Amygdala (tissue), 56 donors: ENCODE measurements around the gene FBLN2.

Experiments
- DNase-seq, 56 donors: peaks; one replicate each; lab custom pipeline; 2025; lab: John Stamatoyannopoulos, UW

Gene FBLN2

DNA sequence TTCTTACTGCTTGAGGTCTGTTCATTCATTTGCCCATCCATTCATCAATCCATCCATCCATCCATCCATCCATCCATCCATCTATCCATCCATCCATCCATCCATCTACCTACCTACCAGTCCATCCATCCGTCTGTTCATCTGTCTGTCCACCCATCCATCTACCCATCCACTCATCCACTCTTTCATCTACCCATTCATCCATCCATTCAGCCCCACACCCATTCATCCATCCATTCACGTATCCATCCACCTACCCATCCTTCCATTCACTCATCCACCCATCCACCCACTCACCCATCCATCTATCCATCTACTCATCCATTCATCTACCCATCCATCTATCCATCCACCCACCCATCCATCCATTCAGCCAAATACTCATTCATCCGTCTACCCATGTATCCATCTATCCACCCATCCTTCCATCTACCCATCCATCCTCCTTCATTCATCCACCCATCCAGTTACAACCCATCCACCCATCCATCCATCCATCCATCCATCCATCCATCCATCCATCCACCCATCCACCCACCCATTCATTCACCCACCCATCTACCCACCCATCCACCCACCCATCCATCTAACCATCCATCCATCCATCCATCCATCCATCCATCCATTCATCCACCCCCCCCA lies 68.3 kb downstream of the FBLN2 start:
- DNase-seq, result no peak

- no peak for DNase-seq
Measured at GRCh38 chr3:13617981-13618380, 69.1 kb downstream of the FBLN2 start.

DNA sequence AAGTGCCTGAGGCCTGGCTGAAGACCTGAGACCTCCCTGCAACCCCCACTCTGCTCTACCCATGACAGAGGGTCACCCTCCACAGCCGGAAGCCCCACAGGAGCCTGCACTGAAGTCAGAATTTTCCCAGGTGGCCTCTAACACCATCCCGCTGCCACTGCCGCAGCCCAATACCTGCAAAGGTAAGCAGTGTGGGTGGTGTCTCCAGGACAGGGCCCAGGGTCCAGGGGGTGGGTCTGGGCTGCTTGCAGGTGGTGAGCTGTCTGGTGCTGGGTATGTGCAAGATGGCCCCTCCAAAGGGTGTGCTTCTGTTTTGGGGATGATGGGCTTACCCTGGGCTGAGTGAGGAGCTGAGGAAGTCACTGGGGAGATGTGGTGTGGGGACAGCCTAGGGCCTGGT lies 69.9 kb downstream of the FBLN2 start:
- DNase-seq, result no peak

DNA sequence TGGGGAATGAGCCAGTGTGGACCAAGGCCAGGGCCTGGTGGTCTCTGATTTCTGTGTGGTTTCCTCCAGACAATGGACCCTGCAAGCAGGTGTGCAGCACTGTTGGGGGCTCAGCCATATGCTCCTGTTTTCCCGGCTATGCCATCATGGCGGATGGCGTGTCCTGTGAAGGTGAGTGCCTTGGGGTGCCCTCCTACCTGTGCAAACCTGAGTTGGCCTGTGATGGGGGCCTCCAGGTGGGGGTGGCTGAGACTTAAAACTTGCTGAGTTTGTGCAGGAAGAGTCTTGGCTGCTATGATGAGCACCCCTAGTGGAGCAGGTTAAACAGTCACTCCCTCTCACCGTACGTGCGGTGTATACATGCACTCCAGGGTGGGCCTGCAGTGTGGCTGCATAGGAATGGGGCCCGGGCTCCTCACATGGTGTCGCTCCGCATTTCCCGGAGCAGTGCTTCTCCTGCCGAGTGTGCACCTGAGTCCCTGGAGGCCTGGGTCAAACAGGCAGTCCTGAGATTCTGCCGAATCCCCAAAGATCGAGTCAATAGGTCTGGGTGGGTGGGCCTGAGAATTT lies 70.8 kb downstream of the FBLN2 start:
- no peak for DNase-seq

- no peak for DNase-seq
Measured at GRCh38 chr3:13620281-13620680, 71.4 kb downstream of the FBLN2 start.

- no peak for DNase-seq
Measured at GRCh38 chr3:13620776-13621365, 71.9 kb downstream of the FBLN2 start.

GRCh38 chr3:13621381-13622221 lies 72.7 kb downstream of the FBLN2 start:
- DNase-seq, result no peak

- no peak for DNase-seq
Measured at GRCh38 chr3:13622356-13622755, 73.4 kb downstream of the FBLN2 start.

GRCh38 chr3:13623101-13623654 lies 74.3 kb downstream of the FBLN2 start:
- DNase-seq, result no peak

- no peak for DNase-seq
Measured at GRCh38 chr3:13624021-13624420, 75.1 kb downstream of the FBLN2 start.

DNA sequence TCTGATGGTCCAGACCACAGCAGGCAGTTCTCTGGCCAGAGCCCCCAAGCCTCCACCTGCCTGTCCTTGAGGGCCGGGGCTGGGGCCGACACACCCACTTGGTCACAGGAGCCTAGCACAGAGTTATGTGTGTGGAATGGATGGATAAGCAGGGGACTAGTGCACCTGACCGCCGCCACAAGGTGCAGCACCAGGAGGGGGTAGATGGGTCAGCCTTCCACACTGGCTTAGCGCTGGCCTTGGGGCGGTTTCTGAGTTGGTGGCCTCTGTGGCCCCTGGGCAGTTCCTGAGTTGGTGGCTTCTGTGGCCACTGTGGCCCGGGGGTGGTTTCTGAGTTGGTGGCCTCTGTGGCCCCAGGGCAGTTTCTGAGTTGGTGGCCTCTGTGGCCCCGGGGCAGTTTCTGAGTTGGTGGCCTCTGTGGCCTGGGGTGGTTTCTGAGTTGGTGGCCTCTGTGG lies 75.8 kb downstream of the FBLN2 start:
- DNase-seq, result no peak

- DNase-seq, result no peak
Measured at GRCh38 chr3:13626396-13626795, 77.5 kb downstream of the FBLN2 start.

- DNase-seq, result no peak
Measured at GRCh38 chr3:13626915-13627460, 78.1 kb downstream of the FBLN2 start.

GRCh38 chr3:13627681-13628080 lies 78.8 kb downstream of the FBLN2 start:
- no peak for DNase-seq

- no peak for DNase-seq
Measured at GRCh38 chr3:13628432-13628831, 79.5 kb downstream of the FBLN2 start.

- no peak for DNase-seq
Measured at GRCh38 chr3:13628841-13629551, 80.1 kb downstream of the FBLN2 start.

DNA sequence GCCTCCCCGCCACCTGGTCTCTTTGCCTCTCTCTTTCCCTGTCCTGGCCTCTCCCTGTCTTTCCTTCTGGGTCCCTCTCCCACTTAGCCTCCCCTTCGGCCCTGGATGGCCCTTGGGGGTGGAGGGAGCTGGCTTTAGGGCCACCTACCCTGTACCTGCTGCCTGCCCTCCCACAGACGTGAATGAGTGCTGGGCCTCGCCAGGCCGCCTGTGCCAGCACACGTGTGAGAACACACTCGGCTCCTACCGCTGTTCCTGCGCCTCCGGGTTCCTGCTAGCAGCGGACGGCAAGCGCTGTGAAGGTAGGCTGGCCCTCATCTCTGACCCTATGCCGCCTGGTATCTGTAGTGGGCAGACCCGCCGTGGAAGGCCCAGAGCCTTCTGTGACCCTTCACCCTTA lies 80.7 kb downstream of the FBLN2 start:
- DNase-seq, result no peak

DNA sequence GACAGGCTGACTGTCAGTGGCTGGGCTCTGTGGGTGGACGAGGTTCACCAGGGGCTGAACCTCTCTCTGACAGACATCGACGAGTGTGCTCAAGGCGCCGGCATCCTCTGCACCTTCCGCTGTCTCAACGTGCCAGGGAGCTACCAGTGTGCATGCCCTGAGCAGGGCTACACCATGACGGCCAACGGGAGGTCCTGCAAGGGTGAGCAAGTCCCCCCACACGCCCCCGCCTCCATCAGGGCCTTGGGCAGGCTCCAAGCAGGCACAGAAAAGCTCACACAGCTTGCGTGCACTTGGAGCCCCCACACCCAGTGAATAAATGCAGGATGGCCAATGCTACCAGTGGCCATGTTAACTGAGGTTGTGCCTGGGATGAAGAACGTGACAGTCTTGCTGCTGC lies 82.3 kb downstream of the FBLN2 start:
- DNase-seq, result no peak

GRCh38 chr3:13633176-13633575 lies 84.3 kb downstream of the FBLN2 start:
- DNase-seq, result no peak

DNA sequence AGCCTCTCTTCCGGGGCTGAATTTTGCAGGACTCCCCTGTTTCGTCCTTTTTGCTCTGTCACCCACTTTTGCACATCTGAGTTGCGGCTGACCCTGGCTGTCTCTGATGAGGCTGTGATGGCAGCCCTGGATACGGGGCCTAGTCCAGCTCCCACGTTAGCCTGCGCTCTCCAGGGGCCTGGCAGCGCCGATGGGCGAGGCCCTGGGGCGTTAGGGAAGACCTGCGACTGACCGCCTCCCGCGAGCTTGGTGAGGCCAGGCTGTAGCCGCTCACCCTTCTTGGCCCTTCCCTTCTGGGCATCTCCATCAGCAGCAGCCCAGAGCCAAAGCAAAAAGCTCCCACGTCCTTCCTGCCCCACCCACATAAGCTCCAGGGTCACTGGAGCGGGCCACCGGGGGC lies 85.2 kb downstream of the FBLN2 start:
- DNase-seq, result no peak
